HL-60 (cell line): ENCODE data around the gene STAMBPL1.

Experiments
- DNase-seq, 2 experiments: peaks; one replicate each; pipeline ENCODE4 v3.0.0-alpha.2; 2010 to 2020; ENCODE audit warnings: low read depth in 1 of 2, low spot score in 1 of 2
- H3K27ac ChIP-seq: fragments of 250-450 bp; sonication (Bioruptor Pico); replicated peaks from 2 replicates; pipeline ENCODE4 v1.5.1; 2020; ENCODE audit warnings: mild to moderate bottlenecking, moderate library complexity
- H3K27me3 ChIP-seq: fragments of 250-450 bp; sonication (Bioruptor Pico); 2 replicates; pipeline ENCODE4 v1.5.1; 2021; ENCODE audit warnings: mild to moderate bottlenecking, moderate library complexity; ENCODE audit not compliant: insufficient read depth, poor library complexity, severe bottlenecking
- H3K4me3 ChIP-seq: replicated peaks from 2 replicates; pipeline ENCODE4 v1.5.1; 2011; ENCODE audit warnings: mild to moderate bottlenecking, control low read depth, low read length; ENCODE audit not compliant: insufficient read depth
- GABPA ChIP-seq: IDR thresholded peaks from 2 replicates; pipeline ENCODE4 v1.6.1; 2012; ENCODE audit warnings: low read depth
- POLR2AphosphoS5 ChIP-seq: IDR thresholded peaks from 2 replicates; pipeline ENCODE4 v1.6.1; 2012; ENCODE audit warnings: low read depth
- SPI1 ChIP-seq: IDR thresholded peaks from 2 replicates; pipeline ENCODE4 v1.6.1; 2012; ENCODE audit warnings: low read depth, mild to moderate bottlenecking, borderline replicate concordance
- TF ChIP-seq, protein P1 (sequence below): IDR thresholded peaks from 2 replicates; pipeline ENCODE4 v1.6.1; 2012; ENCODE audit warnings: low read depth; ENCODE audit not compliant: insufficient replicate concordance
- TF ChIP-seq, protein P2 (sequence below): IDR thresholded peaks from one replicate; pipeline ENCODE4 v1.5.1; 2011; ENCODE audit warnings: low read length, control low read depth, inconsistent platforms; ENCODE audit not compliant: insufficient read depth

STAMBPL1 gene

DNA sequence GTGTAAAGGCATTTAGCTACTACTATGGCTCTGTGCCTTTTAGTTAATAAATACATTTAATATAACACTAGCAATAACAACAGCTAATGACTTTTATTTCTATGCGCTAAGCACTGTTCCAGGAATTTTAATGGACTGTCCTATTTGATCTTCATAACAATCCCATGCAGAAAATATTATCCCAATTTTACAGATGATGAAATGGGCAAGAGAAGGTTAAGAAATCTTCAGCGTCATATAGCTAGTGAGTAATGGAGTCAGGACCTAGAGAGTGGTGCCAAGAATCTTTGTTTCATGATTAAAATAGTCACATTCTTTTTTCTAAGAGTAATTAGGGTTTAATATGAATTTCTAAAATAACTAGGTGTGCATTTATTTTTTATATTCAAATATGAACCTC lies 40.2 kb downstream of the STAMBPL1 start:
- H3K27ac ChIP-seq, result no peak overlapping the region
- H3K27me3 ChIP-seq, result no peaks in the 10 kb centered on the region
- TF ChIP-seq POLR2AphosphoS5 (no peak), SPI1 (no peak), GABPA (no peak)
- TF ChIP-seq, protein P1, sequence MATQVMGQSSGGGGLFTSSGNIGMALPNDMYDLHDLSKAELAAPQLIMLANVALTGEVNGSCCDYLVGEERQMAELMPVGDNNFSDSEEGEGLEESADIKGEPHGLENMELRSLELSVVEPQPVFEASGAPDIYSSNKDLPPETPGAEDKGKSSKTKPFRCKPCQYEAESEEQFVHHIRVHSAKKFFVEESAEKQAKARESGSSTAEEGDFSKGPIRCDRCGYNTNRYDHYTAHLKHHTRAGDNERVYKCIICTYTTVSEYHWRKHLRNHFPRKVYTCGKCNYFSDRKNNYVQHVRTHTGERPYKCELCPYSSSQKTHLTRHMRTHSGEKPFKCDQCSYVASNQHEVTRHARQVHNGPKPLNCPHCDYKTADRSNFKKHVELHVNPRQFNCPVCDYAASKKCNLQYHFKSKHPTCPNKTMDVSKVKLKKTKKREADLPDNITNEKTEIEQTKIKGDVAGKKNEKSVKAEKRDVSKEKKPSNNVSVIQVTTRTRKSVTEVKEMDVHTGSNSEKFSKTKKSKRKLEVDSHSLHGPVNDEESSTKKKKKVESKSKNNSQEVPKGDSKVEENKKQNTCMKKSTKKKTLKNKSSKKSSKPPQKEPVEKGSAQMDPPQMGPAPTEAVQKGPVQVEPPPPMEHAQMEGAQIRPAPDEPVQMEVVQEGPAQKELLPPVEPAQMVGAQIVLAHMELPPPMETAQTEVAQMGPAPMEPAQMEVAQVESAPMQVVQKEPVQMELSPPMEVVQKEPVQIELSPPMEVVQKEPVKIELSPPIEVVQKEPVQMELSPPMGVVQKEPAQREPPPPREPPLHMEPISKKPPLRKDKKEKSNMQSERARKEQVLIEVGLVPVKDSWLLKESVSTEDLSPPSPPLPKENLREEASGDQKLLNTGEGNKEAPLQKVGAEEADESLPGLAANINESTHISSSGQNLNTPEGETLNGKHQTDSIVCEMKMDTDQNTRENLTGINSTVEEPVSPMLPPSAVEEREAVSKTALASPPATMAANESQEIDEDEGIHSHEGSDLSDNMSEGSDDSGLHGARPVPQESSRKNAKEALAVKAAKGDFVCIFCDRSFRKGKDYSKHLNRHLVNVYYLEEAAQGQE, result no peak
- TF ChIP-seq, protein P2, sequence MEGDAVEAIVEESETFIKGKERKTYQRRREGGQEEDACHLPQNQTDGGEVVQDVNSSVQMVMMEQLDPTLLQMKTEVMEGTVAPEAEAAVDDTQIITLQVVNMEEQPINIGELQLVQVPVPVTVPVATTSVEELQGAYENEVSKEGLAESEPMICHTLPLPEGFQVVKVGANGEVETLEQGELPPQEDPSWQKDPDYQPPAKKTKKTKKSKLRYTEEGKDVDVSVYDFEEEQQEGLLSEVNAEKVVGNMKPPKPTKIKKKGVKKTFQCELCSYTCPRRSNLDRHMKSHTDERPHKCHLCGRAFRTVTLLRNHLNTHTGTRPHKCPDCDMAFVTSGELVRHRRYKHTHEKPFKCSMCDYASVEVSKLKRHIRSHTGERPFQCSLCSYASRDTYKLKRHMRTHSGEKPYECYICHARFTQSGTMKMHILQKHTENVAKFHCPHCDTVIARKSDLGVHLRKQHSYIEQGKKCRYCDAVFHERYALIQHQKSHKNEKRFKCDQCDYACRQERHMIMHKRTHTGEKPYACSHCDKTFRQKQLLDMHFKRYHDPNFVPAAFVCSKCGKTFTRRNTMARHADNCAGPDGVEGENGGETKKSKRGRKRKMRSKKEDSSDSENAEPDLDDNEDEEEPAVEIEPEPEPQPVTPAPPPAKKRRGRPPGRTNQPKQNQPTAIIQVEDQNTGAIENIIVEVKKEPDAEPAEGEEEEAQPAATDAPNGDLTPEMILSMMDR, result no peak
- no peak overlapping the region for H3K4me3 ChIP-seq
- DNase-seq, result no peak

DNA sequence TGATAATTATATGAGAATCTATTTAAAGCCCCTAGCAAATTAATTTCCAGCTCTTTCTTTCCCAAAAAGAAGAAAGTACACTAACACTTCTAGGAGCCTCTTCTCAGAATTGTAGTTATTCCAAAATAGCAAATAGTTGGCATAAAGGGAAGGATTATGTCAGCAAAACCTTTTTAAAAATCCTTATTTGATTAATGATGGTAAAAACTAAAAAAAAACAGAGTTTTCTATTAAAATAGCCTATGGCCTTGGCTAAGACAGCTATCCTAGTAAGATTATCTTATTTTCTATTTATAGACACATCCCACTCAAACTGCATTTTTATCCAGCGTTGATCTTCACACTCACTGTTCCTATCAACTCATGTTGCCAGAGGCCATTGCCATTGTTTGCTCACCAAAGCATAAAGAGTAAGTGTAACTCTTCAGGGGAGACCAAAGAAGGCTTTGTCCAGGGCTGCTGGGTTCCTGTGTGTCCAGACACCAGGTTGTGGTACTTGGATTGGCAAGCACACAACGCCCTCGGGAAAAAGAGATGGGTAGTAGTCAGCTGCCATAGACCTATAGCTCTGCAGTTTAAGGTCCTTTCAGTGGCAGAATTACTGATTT lies 41.0 kb downstream of the STAMBPL1 start:
- H3K27me3 ChIP-seq, result no peaks in the 10 kb centered on the region
- no peak for DNase-seq
- H3K27ac ChIP-seq, result no peak overlapping the region
- no peak for TF ChIP-seq GABPA
- TF ChIP-seq, protein P1, result no peak
- TF ChIP-seq, protein P2, result no peak
- no peak for TF ChIP-seq POLR2AphosphoS5
- no peak for TF ChIP-seq SPI1
- no peak overlapping the region for H3K4me3 ChIP-seq

DNA sequence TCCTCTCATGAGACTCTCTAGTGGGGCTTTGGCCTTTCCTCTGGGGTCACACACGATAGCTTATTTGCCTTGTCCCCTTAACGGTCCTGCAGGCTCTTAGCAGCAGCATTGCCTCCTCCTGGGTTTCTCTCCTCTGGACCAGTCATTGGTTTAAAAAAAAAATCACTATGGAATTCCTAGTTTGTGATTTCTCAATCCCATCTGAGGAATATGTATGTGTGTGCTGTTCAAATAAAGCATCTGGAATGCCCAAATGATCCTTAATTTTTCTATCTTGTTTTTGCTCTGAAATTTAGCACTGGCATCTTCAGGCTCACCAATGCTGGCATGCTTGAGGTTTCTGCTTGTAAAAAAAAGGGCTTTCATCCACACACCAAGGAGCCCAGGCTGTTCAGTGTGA lies 42.0 kb downstream of the STAMBPL1 start:
- no peak overlapping the region for H3K27ac ChIP-seq
- H3K27me3 ChIP-seq, result no peaks in the 10 kb centered on the region
- H3K4me3 ChIP-seq, result no peak overlapping the region
- TF ChIP-seq, protein P1, result no peak
- no peak for DNase-seq

DNA sequence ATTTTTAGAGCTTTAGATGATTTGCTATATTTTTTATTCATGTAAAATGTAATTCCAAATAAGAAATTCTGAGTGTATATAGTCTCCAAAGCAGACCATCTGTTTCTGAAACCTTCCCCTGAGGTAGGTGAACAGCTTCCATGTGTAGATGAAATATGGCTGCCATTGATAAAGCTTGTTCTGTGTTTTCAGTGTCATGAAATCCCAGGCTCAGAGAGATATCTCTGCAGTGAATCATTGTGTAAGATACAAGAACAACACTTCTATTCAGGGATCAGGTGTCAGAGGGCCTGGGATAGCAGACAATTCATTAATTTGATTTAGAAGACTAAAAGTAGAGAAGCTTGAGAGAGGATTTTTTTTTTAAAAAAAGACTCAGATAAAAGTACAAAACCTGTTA lies 43.5 kb downstream of the STAMBPL1 start:
- Histone ChIP-seq H3K27ac (no peak overlapping the region), H3K27me3 (no peaks in the 10 kb centered on the region), H3K4me3 (no peak overlapping the region)
- DNase-seq, result no peak
- no peak for TF ChIP-seq POLR2AphosphoS5
- no peak for TF ChIP-seq GABPA
- TF ChIP-seq, protein P1, result no peak
- TF ChIP-seq, protein P2, result no peak
- no peak for TF ChIP-seq SPI1
